GM12892 (cell line): ENCODE results near the gene DOCK10.

Experiments used
- POLR2A ChIP-seq: IDR thresholded peaks from 2 replicates; pipeline ENCODE4 v1.6.1; 2011; ENCODE audit warnings: low read depth, low read length, control low read depth
- TAF1 ChIP-seq: IDR thresholded peaks from 2 replicates; pipeline ENCODE4 v1.6.1; 2011; ENCODE audit warnings: low read depth, mild to moderate bottlenecking, control low read depth, low read length, borderline replicate concordance

GRCh38 chr2:224976629-224977525 lies 65.4 kb downstream of the DOCK10 start:
- no peak for TF ChIP-seq POLR2A
- no peak for TF ChIP-seq TAF1
